GM18909 (cell line): ENCODE data around the gene SERPINB6.
"Not testable (repeated sequence)": the region's sequence is repeated elsewhere in the genome, so short reads cannot be mapped to it uniquely, and the experiment has no call there.

Experiments used
- ATAC-seq: cut with Tn5 transposase; IDR thresholded peaks from one replicate; pipeline ENCODE4 v1.9.1; 2021; ENCODE audit warnings: mild to moderate bottlenecking; ENCODE audit not compliant: unreplicated experiment, poor library complexity

SERPINB6 gene

DNA sequence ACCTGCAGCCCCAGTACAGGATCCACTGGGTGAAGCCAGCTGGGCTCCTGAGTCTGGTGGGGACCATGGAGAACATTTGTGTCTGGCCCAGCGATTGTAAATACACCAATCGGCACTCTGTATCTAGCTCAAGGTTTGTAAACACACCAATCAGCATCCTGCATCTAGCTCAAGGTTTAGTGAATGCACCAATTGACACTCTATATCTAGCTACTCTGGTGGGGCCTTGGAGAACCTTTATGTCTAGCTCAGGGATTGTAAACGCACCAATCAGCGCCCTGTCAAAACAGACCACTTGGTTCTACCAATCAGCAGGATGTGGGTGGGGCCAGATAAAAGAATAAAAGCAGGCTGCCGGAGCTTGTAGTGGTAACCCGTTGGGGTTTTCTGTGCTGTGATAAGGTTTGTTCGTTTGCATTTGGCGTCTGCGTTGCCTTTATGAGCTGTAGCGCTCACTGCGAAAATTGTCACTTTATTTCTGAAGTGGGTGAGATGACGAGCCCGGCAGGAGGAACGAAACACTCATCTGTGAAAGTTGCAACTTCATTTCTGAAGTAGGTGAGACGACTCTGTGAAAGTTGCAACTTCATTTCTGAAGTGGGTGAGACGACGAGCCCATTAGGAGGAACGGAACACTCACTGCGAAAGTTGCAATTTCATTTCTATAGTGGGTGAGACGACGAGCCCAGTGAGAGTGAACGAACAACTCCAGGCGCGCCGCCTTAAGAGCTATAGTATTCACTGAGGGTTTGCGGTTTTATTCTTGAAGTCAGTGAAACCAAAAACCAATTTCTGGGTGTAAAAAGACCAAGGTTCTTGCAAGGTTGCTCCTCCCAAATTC, 31.1 kb downstream of the SERPINB6 start:
- peak; percentile 85 for ATAC-seq

DNA sequence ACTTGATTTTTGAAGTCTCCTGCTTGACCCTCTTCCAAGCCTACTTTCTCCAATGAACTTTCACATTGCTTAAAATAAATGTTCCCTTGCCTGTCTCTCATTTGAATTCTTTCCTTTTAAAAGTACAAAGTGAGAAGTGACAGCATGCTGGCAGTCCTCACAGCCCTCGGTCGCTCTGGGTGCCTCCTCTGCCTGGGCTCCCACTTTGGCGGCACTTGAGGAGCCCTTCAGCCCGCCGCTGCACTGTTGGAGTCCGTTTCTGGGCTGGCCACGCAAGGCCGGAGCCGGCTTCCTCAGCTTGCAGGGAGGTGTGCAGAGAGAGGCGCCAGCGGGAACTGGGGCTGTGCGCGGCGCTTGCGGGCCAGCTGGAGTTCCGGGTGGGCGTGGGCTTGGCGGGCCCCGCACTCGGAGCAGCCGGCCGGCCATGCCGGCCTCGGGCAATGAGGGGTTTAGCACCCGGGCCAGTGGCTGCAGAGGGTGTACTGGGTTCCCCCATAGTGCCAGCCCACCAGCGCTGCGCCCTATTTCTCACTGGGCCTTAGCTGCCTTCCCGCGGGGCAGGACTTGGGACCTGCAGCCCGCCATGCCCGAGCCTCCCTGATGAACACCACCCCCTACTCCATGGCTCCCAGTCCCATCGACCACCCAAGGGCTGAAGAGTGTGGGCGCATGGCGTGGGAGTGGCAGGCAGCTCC, 31.9 kb downstream of the SERPINB6 start:
- no peak for ATAC-seq

GRCh38 chr6:2938632-2939083, 32.7 kb downstream of the SERPINB6 start:
- ATAC-seq, result no peak

DNA sequence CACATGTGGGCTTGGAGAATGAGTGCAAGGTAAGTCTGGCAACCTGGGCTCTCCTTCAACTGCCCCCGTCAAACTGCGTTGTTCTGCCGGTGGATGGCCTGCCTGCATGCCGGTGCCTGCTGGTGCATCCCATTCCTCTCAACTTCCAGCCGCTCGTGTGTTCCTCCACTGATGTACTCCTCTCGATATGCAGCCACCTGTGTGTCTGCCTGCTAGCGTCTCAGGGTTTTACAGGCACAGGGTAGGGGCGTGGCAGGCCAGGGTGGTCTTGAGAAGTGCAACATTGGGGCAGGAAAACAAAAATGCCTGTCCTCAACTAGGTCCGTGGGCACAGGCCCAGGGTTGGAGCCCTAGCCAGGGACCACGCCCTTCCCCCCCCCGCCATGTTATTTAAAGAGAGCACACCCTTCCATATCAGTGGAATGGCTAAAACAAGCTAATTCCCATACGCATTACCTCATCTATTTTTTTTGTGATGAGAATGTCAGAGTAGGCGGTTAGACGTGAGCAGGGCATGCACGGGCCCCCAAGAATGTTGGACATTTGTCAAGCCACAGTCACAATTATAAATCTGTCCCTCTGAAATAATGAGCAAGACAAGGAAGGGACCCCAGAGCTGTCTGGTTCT, 33.2 kb downstream of the SERPINB6 start:
- ATAC-seq, result no peak

DNA sequence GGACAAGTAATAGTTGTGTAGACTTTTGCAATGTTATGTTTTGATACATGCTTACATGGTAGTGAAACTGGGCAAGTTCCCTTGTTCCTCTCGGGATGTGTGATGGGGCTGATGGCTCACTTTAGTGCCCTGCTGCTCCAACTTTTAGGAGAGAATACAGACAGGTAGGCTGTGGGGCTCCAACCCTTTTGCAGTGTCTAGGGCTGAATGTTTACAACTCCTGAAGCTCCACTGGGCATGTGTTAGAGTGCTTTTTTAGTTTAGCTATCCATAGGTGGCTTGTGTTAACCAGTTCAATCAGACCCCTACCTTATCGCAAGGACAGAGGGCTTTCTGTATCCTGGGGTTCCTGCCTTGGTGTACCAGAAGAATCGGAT, 33.8 kb downstream of the SERPINB6 start:
- no peak for ATAC-seq

GRCh38 chr6:2935566-2936291, 35.6 kb downstream of the SERPINB6 start:
- ATAC-seq, result no peak

DNA sequence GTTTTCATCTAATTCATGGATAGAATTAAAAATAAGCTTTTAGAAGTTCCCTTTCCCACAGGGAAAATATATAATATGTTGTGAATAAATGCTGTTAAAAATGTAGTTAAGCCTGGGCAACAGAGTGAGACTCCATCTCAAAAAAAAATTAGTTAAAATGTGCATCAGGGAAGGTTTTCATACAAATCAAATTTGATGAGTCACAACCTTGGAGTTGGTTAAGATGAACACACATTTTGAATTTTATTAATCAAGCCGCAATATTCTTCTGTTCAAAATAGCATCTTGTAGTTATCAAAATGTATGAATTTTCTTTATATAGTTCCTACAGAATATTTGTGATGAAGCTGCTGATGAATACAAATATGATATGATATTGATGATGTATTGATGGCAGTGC, 37.3 kb downstream of the SERPINB6 start:
- no peak for ATAC-seq

DNA sequence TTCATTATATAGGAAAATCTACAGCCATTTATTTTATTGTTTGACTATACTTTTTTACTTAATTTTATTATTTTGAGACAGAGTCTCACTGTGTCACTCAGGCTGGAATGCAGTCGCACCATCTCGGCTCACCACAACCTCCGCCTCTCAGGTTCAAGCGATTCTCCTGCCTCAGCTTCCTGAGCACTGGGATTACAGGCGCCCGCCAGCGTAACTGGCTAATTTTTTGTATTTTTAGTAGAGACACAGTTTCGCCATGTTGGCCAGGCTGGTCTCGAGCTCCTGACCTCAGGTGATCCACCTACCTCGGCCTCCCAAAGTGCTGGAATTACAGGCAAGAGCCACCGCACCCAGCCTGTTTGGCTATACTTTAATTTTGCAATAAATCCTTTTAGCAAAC, 38.5 kb downstream of the SERPINB6 start:
- not testable (repeated sequence) for ATAC-seq

DNA sequence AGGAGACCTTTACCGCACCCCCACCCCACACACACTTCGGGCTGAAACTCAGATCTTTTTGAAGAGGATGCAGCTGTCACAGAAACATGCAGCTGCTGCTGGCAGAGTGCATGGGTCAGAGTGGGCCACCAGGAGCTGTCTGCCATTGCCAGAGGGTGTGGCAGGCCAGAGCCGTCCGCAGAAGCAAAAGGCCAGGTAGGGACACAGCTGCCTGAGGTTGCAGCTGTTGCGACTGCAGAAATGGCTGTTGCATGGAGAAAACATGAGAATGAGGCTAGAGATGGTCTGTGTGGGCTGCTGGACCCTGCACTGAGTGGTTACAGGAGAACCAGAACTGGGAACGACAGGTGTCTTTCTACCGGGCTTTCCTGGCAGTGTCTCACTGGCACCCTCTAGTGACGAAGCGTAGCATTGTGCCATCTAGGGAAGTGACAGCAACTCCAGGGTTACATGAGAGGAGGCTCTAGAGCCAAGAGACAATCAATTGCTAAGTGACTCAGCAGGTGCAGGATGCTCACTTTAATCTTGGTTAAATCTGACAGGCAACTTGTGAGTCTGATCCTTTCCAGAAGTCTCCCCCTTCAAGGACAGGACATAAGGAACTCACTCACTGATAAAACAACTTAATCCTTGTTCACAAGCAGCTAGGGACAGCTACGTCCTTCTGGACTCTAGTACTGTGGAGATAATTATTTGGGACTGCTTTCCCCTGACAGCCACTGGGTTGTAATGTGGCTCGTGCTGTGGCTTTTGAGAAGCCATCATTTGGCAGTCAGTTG, 39.2 kb downstream of the SERPINB6 start:
- ATAC-seq, result peak; percentile 74

GRCh38 chr6:2931055-2931454, 40.3 kb downstream of the SERPINB6 start:
- no peak for ATAC-seq

- not testable (repeated sequence) for ATAC-seq
Measured at GRCh38 chr6:2927931-2928330, 43.4 kb downstream of the SERPINB6 start.

GRCh38 chr6:2925842-2926747, 45.3 kb downstream of the SERPINB6 start:
- ATAC-seq, result not testable (repeated sequence)

DNA sequence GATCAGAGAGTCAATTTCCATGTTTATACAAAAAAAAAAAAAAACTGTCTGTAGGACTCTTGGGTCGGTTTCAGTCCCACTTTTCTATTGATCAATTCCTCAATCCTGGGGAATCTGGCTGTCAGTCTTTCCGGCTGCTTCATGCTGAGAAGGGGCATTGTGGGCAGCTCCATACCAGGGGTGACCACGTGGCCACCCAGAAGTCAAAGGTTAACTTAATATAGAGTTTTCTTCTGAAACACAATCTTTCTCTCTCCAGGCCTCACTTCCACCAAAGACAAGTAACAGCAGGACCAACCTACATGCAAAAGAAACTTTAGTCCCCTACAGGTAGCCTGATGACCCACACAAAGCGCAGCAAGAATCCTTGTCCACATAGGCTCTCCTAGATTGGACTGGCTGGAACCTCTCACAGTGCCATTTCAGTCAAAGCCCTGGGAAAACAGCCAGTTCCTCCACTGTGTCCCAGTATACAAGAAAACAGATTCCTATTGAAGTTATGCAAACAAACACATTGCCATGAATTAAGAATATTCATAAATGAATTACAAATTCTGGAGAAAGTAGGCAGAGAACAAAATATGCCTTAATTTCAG, 49.7 kb downstream of the SERPINB6 start:
- ATAC-seq, result no peak

DNA sequence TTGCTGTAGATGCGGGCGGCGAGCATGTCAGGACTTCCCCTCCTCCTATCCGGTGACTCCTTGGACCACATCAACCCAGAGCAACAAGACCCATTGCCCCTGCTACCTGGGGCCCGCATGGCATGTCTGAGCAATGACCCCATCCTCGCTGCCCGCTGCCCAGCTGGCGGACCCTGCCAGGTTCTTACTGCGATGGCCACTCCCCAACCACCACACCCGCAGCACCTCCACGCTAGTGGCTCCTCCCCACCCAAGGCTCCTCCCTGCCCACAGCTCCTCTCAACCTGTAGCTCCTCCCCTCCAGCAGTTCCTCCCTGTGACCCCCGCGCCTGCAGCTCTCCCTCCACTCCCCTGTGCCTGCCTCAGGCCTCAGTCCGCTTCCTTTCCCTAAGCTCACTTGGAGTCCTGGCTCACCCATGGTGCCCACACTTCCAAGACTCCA, 50.7 kb downstream of the SERPINB6 start:
- ATAC-seq, result no peak

DNA sequence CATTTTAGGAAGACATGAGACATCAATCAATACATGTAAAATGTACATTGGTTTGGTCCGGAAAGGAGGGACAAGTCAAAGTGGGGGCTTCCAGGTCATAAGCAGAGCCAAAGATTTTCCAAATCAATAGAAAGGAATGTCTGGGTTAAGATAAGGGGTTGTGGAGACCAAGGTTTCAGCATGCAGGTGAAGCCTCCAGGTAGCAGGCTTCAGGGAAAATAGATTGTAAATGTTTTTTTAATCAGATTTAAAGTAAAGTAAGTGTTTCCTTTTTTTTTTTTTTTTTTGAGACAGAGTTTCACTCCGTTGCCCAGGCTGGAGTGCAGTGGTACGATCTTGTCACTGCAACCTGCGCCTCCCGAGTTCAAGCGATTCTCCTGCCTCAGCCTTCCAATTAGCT, 51.5 kb downstream of the SERPINB6 start:
- ATAC-seq, result no peak

DNA sequence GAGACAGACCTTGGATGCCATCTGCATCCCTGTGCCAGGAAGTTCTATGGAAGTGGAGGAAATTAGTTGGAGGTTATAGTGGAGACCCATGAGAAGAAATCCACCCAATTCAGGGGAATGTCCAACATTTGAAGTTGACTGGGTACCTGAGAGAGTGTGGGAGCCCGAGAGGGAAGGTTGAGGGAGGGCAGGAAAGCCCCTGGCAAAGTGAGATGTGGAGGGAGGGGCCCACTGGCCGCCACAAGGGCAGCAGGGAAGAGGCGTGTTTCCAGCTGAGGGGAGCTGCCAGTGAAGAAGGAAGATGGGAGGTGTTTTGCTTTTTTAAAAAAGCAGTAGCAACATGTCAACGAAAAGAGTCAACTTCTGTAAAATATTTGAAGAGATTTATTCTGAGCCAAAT, 52.0 kb downstream of the SERPINB6 start:
- no peak for ATAC-seq

DNA sequence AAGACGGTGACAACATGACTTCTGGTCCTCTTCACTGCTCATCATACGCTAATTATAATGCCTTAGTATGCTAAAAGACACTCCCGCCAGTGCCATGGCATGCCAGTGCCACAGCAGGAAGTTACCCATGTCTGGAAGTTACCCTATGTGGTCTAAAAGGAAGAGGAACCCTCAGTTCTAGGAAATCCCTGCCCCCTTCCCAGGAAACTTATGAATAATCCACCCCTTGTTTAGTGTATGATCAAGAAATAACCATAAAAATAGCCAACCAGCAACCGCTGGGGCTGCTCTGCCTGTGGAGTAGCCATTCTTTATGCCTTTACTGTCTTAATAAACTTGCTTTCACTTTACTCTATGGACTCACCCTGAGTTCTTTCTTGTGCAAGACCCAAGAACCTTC, 52.4 kb downstream of the SERPINB6 start:
- ATAC-seq, result no peak

GRCh38 chr6:2917801-2918445, 53.4 kb downstream of the SERPINB6 start:
- no peak for ATAC-seq
